ENCODE results near the gene ABHD8.

The ABHD8 gene

GRCh38 chr19:17262557-17262956 is 40.7 kb downstream of the ABHD8 start:
- DNase-seq, result no peak

DNA sequence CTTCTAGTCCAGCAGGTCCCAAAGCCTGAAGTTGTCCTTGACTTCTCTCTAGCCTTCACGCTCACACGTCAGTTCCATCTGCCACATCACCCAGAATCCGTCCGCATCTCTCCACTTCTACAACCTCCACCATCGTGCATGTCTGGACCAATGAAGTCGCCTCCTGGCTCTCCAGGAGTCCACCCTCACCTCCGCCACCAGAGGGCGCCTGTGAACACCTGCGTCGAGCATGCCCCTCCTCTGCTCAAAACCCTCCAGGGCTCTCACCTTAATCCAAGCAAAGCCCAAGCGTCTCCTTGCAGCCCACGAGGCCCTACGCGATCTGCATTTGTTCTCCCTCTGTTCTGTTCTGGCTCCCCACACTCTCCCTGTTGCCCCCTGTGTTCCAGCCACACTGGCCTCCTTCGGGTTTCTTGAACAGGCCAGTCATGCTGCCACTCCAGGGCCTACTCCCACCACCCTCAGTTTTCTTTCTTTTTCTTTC is 42.3 kb downstream of the ABHD8 start:
- DNase-seq, result peak; percentile 97

- DNase-seq, result no peak
Observed at GRCh38 chr19:17259934-17260333, 43.3 kb downstream of the ABHD8 start.

- DNase-seq, result no peak
Observed at GRCh38 chr19:17259118-17259780, 44.0 kb downstream of the ABHD8 start.

- no peak for DNase-seq
Observed at GRCh38 chr19:17256130-17256529, 47.1 kb downstream of the ABHD8 start.

DNA sequence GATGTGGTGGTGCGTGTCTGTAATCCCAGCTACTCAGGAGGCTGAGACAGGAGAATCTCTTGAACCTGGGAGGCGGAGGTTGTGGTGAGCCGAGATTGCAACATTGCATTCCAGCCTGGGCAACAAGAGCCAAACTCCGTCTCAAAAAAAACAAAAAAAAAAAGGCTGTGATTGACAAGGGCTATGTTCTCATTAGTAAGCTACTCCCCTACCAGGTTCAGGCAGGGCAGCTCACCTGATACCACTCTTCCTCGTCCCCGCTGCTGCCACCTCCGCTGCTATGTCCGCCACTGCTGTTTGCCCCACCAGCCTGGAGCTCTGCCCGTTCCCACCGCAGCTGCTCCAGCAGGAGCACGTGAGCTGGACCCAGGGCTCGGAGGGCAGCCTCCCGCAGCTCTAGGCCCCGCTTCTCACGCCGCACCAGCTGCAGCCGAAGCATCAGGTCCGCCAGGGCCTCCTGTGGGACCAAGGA is 48.0 kb downstream of the ABHD8 start:
- DNase-seq, result no peak

GRCh38 chr19:17254636-17255035 is 48.6 kb downstream of the ABHD8 start:
- DNase-seq, result no peak

DNA sequence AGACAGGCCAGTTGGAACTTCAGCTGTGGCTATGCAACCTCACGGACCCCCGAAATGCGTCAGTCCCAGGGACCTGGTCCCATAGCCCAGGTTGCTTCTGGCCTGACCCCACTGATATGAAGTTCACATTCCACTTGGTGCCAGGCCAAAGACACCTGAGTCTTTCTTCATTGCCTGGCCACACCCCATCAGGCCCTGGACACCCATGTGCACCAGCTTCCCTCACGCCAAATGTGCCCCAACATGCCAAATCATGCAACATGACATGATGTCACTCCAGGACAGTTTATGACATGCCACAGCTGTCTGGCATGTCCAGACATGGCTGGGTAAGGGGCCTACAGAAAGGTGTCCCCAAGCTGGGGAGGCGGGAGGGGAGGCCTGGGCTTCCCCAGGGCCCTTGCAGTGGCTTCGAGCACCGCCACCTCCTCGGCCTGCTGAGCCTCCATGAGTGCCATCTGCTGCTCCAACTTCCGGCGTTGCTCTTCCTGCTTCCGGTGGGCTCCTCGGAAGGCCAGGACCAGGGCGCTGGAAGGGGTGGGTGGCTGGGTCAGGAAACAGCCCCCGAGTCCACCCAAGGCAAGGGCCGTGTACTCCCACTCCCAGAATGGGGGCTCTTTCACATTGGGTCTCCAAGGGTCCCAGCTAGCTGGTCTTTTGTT is 53.2 kb downstream of the ABHD8 start:
- DNase-seq, result no peak

DNA sequence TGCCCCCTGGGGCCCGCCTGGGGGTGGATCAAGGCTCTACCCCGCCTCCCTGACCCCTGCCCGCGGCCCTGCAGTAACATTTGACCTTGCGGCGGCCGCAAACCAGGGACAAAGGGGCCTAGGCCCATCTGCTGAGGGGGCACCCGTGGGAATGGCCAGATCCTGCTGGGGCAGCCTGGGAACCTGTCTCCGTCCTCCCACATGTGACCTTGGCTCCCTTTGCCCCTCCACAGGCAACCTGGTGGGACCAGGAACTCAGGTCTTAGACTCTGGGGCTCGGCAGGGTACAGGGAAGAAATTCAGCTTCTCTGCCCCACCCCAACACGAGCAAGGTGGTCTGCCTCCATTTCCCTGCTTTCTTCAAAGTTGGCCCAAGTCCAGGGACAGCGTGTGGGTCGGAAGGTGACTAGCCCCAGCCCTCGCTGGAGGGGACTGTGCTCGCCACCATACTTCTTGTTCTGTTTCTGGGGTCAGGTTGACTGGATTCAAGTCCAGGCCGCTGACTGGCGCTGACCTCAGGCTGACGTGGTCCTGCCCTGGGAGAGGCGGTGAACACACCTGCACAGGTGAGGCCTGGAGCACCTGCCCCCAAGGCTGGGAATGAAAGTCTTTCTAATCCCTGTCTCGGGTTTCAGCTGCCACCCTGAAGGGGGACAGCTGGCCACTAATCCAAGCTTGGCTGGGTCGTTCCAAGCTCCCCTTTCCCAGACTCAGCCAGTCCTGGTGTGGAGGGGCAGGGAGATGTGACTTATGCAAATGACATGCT is 55.0 kb downstream of the ABHD8 start:
- no peak for DNase-seq

- DNase-seq, result no peak
Observed at GRCh38 chr19:17246681-17247425, 56.4 kb downstream of the ABHD8 start.

DNA sequence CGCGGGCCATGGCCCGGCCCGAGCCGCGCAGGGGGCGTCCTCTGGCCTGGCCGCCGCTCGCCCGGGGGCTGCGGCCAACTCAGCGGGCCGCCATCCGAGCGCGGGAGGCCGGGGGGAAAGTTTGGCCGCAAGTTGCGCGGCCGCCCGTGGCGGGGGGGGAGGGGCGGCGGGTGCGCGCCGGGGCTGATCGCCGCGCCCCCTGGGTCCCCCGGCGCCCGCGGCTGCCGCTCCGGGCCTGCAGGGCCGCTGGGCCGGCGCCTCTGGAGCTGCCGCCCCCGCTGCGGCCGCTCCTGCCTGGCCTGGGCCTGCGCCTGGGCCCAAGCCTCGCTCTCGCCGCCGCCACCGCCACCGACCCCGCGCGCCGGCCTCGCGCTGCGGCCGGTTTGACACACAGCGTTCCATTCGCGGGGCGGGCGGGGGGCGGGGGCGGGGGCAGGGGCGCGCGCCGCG is 57.7 kb downstream of the ABHD8 start, which contains the start of gene NR2F6:
NR2F6 (minus strand) TSS at position 385 of the 450 bp plus-strand sequence. CDS start 699 bp downstream, outside the sequence.
- no peak for DNase-seq

DNA sequence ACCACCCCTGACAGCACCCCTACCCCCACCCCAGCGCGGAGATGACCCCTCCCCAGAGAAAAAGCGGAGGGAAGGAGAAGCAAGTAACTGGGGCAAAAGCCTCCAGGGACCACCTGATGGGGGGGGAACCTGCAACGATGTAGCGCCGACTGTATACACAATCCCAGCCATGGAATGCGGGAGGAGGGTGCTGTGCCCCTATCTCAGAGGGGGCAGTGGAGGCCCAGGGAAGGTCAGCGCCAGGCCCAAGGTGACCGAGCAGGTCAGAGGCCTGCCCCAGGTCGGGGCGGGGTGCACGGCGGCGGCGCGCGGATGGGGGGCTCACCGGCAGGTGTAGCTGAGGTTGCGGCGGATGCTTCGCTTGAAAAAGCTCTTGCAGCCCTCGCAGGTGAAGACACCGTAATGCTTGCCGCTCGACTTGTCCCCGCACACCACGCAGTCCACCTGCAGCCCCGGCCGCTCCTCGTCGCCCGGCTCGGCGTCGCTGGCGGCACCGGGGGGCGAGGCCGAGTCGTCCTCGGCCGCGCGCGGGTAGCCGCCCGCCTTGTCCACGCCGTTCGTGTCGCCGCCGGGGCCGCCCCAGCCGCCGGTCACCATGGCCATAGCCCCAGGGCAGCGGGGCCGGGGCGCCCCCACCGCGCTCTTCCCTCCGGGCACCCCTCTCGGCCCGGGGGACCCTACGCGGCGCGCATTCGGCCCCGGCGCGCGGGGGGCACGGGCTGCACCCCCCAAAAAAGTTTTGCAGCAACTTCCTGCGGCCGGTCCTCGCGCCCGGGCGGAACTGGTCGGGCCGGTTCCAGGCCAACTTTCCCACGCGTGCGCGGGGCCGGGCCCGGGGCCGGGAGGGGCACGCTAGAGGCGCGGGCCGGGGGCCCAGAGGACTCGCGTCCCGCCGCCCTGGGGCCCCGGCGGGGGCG is 58.3 kb downstream of the ABHD8 start:
- DNase-seq, result no peak

DNA sequence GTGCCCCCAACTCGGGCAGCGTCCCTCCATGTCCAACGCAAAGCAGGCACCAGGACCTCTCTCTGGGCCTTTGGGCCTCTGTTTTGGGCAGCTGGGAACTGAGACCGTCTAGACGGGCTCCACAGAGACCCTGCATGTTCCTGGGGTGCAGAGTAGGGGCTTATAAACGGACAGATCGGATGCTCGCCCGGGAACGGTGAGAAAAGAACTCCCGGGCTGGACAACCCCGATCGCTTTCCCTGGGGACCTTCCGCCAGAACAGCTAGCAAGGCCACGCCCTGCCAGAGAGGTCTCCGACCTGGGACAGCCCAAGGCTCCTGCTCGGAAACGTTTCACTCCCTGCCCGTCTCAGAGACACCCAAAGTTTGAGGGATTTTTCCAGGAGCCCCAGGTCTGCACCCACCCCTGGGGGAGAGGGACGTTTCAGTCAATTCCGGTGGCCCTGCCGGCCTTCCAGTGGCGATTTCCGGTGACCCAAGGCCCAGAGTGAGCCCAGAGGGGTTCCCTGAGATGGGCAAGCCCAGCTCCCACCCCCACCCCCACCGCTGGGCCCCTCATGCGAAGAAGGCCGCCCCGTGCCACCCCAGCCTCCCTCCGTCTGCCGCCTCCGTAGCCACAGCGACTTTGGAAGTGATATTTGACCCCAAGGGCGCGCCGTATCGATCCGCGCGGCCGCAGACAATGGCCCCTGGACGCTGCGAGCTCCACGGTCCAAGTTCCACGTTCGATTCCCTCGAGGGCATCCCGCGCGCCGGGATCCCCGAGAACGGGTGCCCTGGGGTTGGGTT is 59.2 kb downstream of the ABHD8 start:
- no peak for DNase-seq

- DNase-seq, result no peak
Observed at GRCh38 chr19:17243211-17243829, 59.9 kb downstream of the ABHD8 start.

GRCh38 chr19:17242431-17243208 is 60.6 kb downstream of the ABHD8 start:
- DNase-seq, result no peak
